Hematopoietic multipotent progenitor cell treated with erythropoietin and hydrocortisone succinate and interleukin-3 and kit ligand, for 17 days (in vitro differentiated cells): ENCODE data around the gene POU6F2.
"Not testable (repeated sequence)": the region's sequence is repeated elsewhere in the genome, so short reads cannot be mapped to it uniquely, and the experiment has no call there.

Experiments
- DNase-seq: peaks from one replicate; pipeline ENCODE4 v3.0.0-alpha.2; 2015; ENCODE audit warnings: low spot score

POU6F2 gene

GRCh38 chr7:39306016-39306570 is 328.4 kb downstream of the POU6F2 start:
- DNase-seq: no peak

GRCh38 chr7:39310699-39311098 is 333.0 kb downstream of the POU6F2 start:
- no peak for DNase-seq

DNA sequence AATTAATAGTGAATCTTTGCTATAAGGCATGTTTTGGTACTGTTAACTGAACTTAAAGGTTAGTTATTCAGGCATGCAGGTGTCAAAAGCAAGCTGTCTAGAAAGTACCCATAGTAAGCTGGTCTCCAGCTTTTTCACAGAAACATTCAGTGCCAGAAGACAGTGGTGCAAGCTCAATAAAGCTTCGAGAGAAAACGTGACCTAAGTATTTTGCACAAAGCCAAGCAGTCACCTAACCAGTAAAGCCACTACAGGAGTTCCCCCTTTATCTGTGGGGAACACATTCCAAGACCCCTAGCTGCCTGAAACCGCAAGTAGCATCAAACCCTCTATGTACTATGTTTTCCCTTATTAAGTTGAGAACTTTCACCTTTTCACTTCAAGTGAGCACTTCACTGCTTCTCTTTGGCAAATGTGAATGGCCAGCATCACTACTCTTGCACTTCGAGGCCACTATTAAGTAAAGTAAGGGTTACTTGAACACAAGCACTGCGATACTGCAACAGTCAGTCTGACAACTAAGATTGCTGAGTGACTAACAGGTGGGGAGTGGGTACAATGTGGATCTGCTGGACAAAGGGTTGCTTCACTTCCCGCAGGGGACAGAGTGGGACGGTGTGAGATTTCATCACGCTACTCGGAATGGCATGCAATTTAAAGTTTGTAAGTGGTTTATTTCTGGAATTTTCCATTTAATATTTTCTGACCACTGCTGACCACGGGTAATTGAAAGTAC is 334.7 kb downstream of the POU6F2 start:
- no peak for DNase-seq

- DNase-seq: no peak
Observed at GRCh38 chr7:39313376-39313775, 335.7 kb downstream of the POU6F2 start.

GRCh38 chr7:39313974-39314373 is 336.3 kb downstream of the POU6F2 start:
- DNase-seq: no peak

DNA sequence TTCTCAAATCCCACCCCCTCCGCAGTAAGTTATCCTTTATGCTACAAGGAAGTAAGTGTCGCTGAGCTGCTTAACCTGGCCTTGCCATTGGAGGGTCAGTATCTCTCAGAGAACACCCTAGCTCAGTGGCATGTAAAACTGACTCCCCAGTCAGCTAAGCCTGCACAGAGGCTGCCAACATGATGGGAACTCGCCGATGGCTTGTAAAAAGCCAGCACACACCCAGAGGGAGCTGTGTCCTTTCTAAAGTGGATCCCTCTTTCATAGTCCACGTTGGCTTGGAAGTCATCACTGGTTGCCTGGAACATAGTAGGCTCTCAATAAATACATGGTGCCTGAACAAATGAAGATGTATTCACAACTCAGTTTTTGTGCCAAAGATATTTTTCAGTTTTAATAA is 339.4 kb downstream of the POU6F2 start:
- DNase-seq: no peak

- no peak for DNase-seq
Observed at GRCh38 chr7:39317896-39318295, 340.2 kb downstream of the POU6F2 start.

DNA sequence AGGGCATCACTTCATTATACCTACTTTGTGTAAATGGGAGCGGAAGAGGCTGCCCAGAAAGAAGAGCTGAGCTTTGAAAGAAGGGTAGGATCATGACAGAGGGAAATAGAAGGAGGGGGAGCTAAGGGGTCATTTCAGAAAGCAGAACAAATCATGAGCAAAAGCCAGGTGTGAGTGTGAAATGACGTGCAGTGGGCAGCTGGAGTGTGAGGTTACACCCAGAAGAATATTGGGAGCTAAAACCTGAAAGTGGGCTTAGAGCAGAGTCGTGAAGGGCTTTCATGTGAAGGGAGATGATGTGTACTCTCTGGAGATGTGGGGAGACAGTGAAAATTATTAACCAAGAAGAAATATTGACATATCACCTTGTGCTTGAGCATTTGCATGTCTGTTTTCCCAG is 343.5 kb downstream of the POU6F2 start:
- no peak for DNase-seq

DNA sequence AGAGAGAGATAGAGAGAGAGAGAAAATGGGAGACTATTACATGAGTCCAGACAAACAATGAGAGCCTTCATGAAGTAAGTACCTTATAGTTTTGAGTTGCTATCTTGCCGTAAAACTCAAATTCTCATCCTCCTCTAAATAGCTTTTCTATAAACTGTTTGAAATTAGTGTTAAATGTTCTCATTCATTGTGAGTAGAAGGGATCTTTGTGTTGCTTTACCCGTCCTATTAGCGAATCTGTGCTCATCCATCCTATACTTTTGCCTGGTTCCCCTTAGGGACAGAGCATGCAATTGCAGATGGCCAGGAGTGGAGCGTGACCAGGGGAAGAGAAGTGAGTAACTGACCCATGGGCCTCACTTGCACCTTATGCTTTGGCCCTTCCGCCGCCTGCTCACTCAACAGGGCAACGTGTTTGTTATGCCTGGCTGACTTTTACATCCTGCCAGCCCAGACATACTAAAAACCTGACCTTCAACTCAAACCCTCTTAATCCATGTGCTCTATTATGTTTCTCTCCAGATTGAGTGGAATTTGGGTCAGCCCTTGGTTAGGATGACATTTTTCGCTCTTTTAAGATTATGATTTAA is 344.3 kb downstream of the POU6F2 start:
- no peak for DNase-seq

- no peak for DNase-seq
Observed at GRCh38 chr7:39324139-39324760, 346.5 kb downstream of the POU6F2 start.

DNA sequence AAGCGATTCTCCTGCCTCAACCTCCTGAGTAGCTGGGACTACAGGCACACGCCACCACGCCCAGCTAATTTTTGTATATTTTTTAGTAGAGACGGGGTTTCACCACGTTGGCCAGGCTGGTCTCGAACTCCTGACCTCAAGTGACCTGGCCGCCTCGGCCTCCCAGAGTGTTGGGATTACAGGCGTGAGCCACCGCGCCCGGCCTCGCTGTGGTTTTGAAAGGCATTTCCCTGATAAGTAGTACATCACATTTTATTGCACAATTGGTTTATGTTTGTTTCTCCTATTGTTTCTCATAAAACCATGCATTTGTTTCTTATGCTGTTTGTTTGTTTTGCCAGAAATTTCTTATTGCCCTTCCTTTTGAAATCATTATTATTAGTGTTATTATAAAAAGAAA is 353.9 kb downstream of the POU6F2 start:
- DNase-seq: not testable (repeated sequence)

DNA sequence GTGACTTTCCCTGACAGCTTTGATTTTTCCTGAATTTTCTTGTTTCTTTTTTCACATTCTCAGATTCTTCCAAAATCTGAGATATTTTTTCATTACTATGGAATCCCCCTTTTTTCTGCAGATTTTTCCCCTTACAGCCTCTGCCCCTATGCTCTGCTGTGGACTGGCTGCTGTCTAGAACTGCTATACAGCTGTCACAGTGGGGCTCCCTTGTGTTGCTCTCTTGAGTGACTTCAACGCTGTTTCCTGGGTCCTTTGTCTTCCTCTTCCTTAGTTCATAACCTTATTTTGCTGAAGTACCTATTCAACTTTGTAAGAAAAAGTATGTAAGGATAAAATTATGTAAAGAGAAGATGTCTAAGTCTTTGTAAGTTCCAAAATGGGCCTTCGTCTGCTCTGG is 354.4 kb downstream of the POU6F2 start:
- DNase-seq: no peak

- DNase-seq: no peak
Observed at GRCh38 chr7:39333701-39334100, 356.0 kb downstream of the POU6F2 start.

DNA sequence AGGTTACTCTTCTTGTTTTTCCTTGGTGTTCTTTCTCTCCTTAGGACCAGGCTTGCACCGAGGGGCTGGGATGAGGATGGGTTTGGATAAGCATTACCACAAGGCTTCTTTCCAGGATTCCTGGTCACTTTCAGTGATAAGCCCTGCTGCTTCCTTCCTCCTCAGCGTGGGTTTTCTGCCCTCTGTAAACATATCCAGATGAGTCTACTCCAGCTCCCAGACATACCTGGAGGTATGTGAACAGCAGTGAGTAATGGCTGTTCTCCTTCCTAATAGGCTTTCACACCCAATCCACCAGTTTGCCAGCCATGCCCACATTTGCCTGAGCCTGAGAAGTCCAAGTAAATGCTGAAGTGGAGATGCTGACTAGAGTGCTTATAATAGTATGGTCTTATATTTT is 358.7 kb downstream of the POU6F2 start:
- no peak for DNase-seq

- DNase-seq: no peak
Observed at GRCh38 chr7:39338716-39339115, 361.0 kb downstream of the POU6F2 start.

DNA sequence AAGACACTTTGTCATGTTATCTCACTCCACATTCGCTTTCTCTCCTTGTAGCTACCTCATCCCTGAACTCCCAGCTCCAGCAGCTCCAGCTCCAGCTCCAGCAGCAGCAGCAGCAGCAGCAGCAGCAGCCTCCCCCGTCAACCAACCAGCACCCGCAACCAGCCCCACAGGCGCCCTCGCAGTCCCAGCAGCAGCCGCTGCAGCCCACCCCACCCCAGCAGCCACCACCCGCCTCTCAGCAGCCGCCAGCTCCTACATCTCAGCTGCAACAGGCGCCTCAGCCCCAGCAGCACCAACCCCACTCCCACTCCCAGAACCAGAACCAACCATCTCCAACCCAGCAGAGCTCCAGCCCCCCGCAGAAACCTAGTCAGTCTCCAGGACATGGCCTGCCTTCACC is 361.9 kb downstream of the POU6F2 start:
- DNase-seq: no peak

- no peak for DNase-seq
Observed at GRCh38 chr7:39341083-39341482, 363.4 kb downstream of the POU6F2 start.

- no peak for DNase-seq
Observed at GRCh38 chr7:39342763-39343162, 365.1 kb downstream of the POU6F2 start.

GRCh38 chr7:39349452-39350123 is 371.9 kb downstream of the POU6F2 start:
- DNase-seq: no peak

- DNase-seq: no peak
Observed at GRCh38 chr7:39353615-39354376, 376.1 kb downstream of the POU6F2 start.

DNA sequence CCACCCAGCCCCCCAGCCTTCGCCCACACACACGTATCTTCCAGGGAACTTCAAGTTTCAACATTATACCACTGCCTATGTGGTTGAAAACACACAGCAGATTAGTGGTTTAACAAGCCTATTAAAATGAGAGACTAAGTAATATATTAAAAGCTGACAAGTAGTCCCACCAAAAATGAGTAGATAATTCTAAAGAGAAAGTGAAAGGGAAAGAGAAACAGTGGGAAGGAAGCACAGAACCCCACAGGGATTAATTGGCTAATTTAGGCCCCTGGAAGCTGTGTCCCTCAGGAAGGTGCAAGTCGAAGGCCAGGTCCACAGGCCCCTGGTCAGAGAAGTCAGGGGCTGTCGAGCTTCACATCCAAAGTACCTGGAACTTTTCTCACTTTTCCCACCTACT is 378.0 kb downstream of the POU6F2 start:
- DNase-seq: no peak
